Peyer's patch (tissue), 4 donors: ENCODE measurements around the gene MAT2A. TPM values are rescaled to one million over a fixed set of nuclear protein-coding genes. Genes with fewer than 3 reads are reported as not detected.

ENCODE experiments used
- DNase-seq, 3 donors: peaks; one replicate each; pipeline ENCODE4 v3.0.0-alpha.2; 2017 to 2019
- H3K27ac ChIP-seq, 4 donors: fragments of 200-600 bp; sonication (generic); one replicate each; pipeline ENCODE4 v1.5.1; 2016 to 2019
- H3K27me3 ChIP-seq, 2 donors: fragments of 200-600 bp; sonication (generic); one replicate each; pipeline ENCODE4 v1.5.1; 2019
- H3K36me3 ChIP-seq, 3 donors: fragments of 200-600 bp; sonication (generic); one replicate each; pipeline ENCODE4 v1.5.1; 2016 to 2019
- H3K4me1 ChIP-seq, 4 donors: fragments of 200-600 bp; sonication (generic); one replicate each; pipeline ENCODE4 v1.5.1; 2016 to 2019
- H3K4me3 ChIP-seq, 4 donors: fragments of 200-600 bp; sonication (generic); 1 replicate in 3 of 4; 2 replicates in 1 of 4; pipeline ENCODE4 v1.5.1; 2016 to 2019; ENCODE audit warnings: mild to moderate bottlenecking in 1 of 4
- H3K9me3 ChIP-seq, 4 donors: fragments of 200-600 bp; sonication (generic); one replicate each; pipeline ENCODE4 v1.5.1; 2016 to 2019; ENCODE audit warnings: mild to moderate bottlenecking in 1 of 4
- POLR2A ChIP-seq, 2 donors: fragments of 450-650 bp; IDR thresholded peaks; one replicate each; pipeline ENCODE4 v1.5.1; 2017; ENCODE audit warnings: antibody characterized with exemption in 2 of 2, mild to moderate bottlenecking in 2 of 2, moderate library complexity in 2 of 2
- total RNA-seq, 4 donors: library from RNA; depleted of rRNA; stranded (reverse); fragments of >200 nt; gene quantifications; one replicate each; pipeline ENCODE4 v1.1.0, GENCODE V29; 2016
- TF ChIP-seq, protein P1 (sequence below), 6 experiments: fragments of 450-650 bp in 4 of 6; fragments of 200-600 bp in 2 of 6; sonication (generic) in 1 of 6; IDR thresholded peaks; one replicate each; pipeline ENCODE4 v1.5.1; 2017 to 2019; ENCODE audit warnings: antibody characterized with exemption in 6 of 6, mild to moderate bottlenecking in 3 of 6, moderate library complexity in 1 of 6

MAT2A gene
- total RNA-seq, 4 donors from 2014 or later = 113 to 189 (median 140) TPM

DNA sequence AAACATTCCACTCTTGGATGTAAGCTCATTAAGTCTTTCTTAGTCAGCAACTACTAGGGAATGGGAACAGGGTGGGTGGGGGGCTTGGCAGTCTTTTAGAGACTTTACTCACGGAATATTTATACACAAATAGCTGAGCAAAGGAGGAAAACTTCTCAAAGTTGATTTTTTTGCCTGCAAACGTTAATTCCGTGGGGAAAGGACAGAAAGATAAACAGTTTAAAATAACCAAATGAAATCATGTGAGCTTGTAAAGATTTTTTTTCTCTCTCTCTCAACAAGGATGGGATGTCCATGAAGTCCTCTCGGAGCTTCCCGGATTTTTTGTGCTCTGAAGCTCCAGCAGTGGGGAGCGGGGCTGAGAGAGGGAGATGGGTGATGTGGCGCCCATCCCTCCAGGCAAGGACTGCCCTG lies 32.2 kb upstream of the MAT2A start:
- Histone ChIP-seq H3K9me3 (no peaks in the 10 kb centered on the region), H3K27ac (peak overlapping the region in 3 of 4 donors; percentile 0 to 55 (median 51)), H3K36me3 (no peaks in the 10 kb centered on the region), H3K4me3 (no peak overlapping the region), H3K27me3 (no peaks in the 10 kb centered on the region), H3K4me1 (peaks cover 0 to 36% (median 3%) of the 10 kb centered on the region in 4 donors)
- DNase-seq = no peak
- TF ChIP-seq, protein P1, sequence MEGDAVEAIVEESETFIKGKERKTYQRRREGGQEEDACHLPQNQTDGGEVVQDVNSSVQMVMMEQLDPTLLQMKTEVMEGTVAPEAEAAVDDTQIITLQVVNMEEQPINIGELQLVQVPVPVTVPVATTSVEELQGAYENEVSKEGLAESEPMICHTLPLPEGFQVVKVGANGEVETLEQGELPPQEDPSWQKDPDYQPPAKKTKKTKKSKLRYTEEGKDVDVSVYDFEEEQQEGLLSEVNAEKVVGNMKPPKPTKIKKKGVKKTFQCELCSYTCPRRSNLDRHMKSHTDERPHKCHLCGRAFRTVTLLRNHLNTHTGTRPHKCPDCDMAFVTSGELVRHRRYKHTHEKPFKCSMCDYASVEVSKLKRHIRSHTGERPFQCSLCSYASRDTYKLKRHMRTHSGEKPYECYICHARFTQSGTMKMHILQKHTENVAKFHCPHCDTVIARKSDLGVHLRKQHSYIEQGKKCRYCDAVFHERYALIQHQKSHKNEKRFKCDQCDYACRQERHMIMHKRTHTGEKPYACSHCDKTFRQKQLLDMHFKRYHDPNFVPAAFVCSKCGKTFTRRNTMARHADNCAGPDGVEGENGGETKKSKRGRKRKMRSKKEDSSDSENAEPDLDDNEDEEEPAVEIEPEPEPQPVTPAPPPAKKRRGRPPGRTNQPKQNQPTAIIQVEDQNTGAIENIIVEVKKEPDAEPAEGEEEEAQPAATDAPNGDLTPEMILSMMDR (IDR thresholded peaks at IDR 0.05) = no peak
- TF ChIP-seq POLR2A (IDR thresholded peaks at IDR 0.05) = no peak

GRCh38 chr2:85511008-85511811 lies 27.8 kb upstream of the MAT2A start:
- H3K4me1 ChIP-seq = peaks cover 0 to 14% (median 0%) of the 10 kb centered on the region in 4 donors
- H3K27me3 ChIP-seq = no peaks in the 10 kb centered on the region
- H3K27ac ChIP-seq = peak overlapping the region in 2 of 4 donors; percentile 13 to 63
- no peaks in the 10 kb centered on the region for H3K36me3 ChIP-seq
- H3K4me3 ChIP-seq = no peak overlapping the region
- H3K9me3 ChIP-seq = no peaks in the 10 kb centered on the region
- DNase-seq = no peak
- no peak for TF ChIP-seq POLR2A (IDR thresholded peaks at IDR 0.05)
- TF ChIP-seq, protein P1 (IDR thresholded peaks at IDR 0.05) = no peak

- H3K27me3 ChIP-seq = no peaks in the 10 kb centered on the region
- no peak for TF ChIP-seq POLR2A (IDR thresholded peaks at IDR 0.05)
- TF ChIP-seq, protein P1 (IDR thresholded peaks at IDR 0.05) = no peak
- H3K4me3 ChIP-seq = no peak overlapping the region
- peaks cover 0 to 22% (median 0%) of the 10 kb centered on the region in 4 donors for H3K4me1 ChIP-seq
- no peaks in the 10 kb centered on the region for H3K9me3 ChIP-seq
- H3K36me3 ChIP-seq = no peaks in the 10 kb centered on the region
- DNase-seq = no peak
- H3K27ac ChIP-seq = no peak overlapping the region
These were observed 24.6 kb upstream of the MAT2A start for GRCh38 chr2:85514323-85514722.

DNA sequence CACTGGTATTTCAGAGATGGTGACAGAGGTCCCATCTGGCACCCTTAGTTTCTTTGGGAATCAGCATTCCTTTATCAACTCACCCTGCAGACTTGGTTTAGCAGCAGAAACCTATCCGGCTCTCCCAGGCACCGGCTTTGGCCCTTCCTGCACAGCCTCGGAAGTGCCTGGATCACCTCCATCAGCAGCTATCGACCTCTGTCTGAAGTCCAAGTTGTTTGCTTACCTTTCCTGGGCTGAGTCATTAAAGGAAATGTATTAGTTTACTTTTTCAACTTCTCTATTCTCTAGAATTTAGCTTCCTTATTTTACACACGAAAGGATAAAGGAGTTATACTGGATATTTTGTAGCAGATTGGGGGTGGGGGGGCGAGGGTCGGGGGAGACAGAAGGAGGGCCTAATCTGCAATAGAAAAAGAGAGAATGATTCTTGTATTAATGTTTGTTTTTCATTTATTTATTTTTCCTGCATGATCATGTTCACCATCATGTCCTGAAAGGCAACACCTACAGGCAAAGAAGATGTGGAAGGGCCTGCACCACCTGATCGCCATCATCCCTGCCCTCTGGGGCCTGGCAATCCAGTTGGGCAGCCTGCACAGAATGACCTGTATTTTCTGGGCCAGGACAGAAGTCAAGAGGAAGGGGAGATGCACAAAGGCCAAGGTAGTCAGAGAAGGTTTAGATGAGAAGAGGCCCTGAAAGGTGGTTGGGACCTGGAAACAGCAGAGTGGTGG lies 22.1 kb upstream of the MAT2A start:
- peak overlapping the region in 3 of 4 donors; percentile 36 to 81 (median 81) for H3K27ac ChIP-seq
- no peak overlapping the region for H3K4me3 ChIP-seq
- no peaks in the 10 kb centered on the region for H3K9me3 ChIP-seq
- TF ChIP-seq, protein P1 (IDR thresholded peaks at IDR 0.05) = no peak
- TF ChIP-seq POLR2A (IDR thresholded peaks at IDR 0.05) = peak; percentile 10 to 12
- no peaks in the 10 kb centered on the region for H3K27me3 ChIP-seq
- peak in 2 of 3 donors; percentile 69 to 81 for DNase-seq
- H3K4me1 ChIP-seq = peaks cover 0 to 11% (median 0%) of the 10 kb centered on the region in 4 donors
- H3K36me3 ChIP-seq = no peaks in the 10 kb centered on the region

DNA sequence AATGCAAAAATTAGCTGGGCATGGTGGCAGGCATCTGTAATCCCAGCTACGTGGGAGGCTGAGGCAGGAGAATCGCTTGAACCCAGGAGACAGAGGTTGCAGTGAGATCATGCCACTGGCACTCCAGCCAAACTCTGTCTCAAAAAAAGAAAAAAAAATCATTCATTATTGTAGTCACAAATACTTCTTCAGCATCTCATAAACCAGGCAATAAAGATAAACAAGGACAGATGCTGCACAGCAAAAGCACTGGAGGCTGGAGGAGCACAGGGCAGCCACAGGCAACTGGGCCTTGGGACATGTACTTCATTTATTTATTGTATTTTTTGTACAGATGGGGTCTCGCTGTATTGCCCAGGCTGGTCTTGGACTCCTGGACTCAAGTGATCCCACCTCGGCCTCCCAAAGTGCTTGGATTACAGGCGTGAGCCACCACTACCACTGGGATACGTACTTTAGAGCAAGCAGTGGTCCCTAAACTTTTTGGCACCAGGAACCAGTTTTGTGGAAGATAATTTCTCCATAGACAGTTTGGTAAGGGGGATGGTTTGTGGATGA lies 16.8 kb upstream of the MAT2A start:
- no peak overlapping the region for H3K27ac ChIP-seq
- TF ChIP-seq, protein P1 (IDR thresholded peaks at IDR 0.05) = no peak
- TF ChIP-seq POLR2A (IDR thresholded peaks at IDR 0.05) = no peak

More for the DNA sequence above, 16.8 kb upstream of the MAT2A start:
- DNase-seq = no peak
- Histone ChIP-seq H3K4me3 (no peak overlapping the region), H3K9me3 (no peaks in the 10 kb centered on the region), H3K4me1 (peaks cover 0 to 22% (median 0%) of the 10 kb centered on the region in 4 donors), H3K27me3 (no peaks in the 10 kb centered on the region), H3K36me3 (no peaks in the 10 kb centered on the region)
